Neuronal stem cell (in vitro differentiated cells): Measurements from ENCODE around the gene ZNF787.

Experiments
- DNase-seq: peaks from one replicate; pipeline ENCODE4 v3.0.0-alpha.2; 2013; ENCODE audit warnings: low spot score
- H2AFZ ChIP-seq: one replicate; pipeline ENCODE4 v1.6.1; 2013; ENCODE audit warnings: mild to moderate bottlenecking, low read length, inconsistent platforms
- H2AK5ac ChIP-seq: 2 replicates; pipeline ENCODE4 v1.6.1; 2013; ENCODE audit warnings: low read depth, mild to moderate bottlenecking, inconsistent platforms, low read length, moderate library complexity, mixed read lengths
- H2BK120ac ChIP-seq: 2 replicates; pipeline ENCODE4 v1.6.1; 2013; ENCODE audit warnings: low read depth, mild to moderate bottlenecking, inconsistent platforms, low read length, moderate library complexity, mixed read lengths
- H2BK12ac ChIP-seq: one replicate; pipeline ENCODE4 v1.6.1; 2013; ENCODE audit warnings: low read length, inconsistent platforms
- H2BK15ac ChIP-seq: 2 replicates; pipeline ENCODE4 v1.6.1; 2013; ENCODE audit warnings: mild to moderate bottlenecking, low read length, inconsistent platforms, mixed read lengths
- H2BK5ac ChIP-seq: one replicate; pipeline ENCODE4 v1.6.1; 2013; ENCODE audit warnings: inconsistent platforms, mild to moderate bottlenecking, low read length, moderate library complexity
- H3K14ac ChIP-seq: one replicate; pipeline ENCODE4 v1.6.1; 2013; ENCODE audit warnings: low read length, inconsistent platforms
- H3K18ac ChIP-seq: 2 replicates; pipeline ENCODE4 v1.6.1; 2013; ENCODE audit warnings: low read length, inconsistent platforms
- H3K23ac ChIP-seq: 2 replicates; pipeline ENCODE4 v1.6.1; 2013; ENCODE audit warnings: low read depth, mild to moderate bottlenecking, mixed read lengths, low read length, inconsistent platforms; ENCODE audit not compliant: poor library complexity
- H3K27ac ChIP-seq: replicated peaks from 3 replicates; pipeline ENCODE4 v1.5.1; 2013; ENCODE audit warnings: low read length, inconsistent platforms
- H3K27me3 ChIP-seq, 3 experiments: 2 replicates each; pipeline ENCODE4 v1.6.1; 2013; ENCODE audit warnings: low read length in 3 of 3, mild to moderate bottlenecking in 2 of 3, inconsistent platforms in 1 of 3, low read depth in 1 of 3, mixed read lengths in 1 of 3, moderate library complexity in 1 of 3; ENCODE audit not compliant: control insufficient read depth in 3 of 3, insufficient read depth in 3 of 3
- H3K36me3 ChIP-seq, 2 donors: replicated peaks in 1 of 2; 2 replicates each; pipeline ENCODE4 v1.6.1; 2013; ENCODE audit warnings: low read length in 2 of 2; ENCODE audit not compliant: control insufficient read depth in 2 of 2, insufficient read depth in 2 of 2
- H3K4ac ChIP-seq: 2 replicates; pipeline ENCODE4 v1.6.1; 2013; ENCODE audit warnings: inconsistent platforms, mild to moderate bottlenecking, low read length, moderate library complexity
- H3K4me1 ChIP-seq, 2 donors: 1 replicate in 1 of 2; 2 replicates in 1 of 2; pipeline ENCODE4 v1.6.1; 2013; ENCODE audit warnings: low read length in 2 of 2, low read depth in 1 of 2; ENCODE audit not compliant: control insufficient read depth in 2 of 2, insufficient read depth in 1 of 2
- H3K4me2 ChIP-seq: one replicate; pipeline ENCODE4 v1.6.1; 2013; ENCODE audit warnings: mild to moderate bottlenecking, low read length, inconsistent platforms; ENCODE audit not compliant: insufficient read depth, poor library complexity, severe bottlenecking
- H3K4me3 ChIP-seq, 2 donors: 2 replicates each; pipeline ENCODE4 v1.5.1; 2013; ENCODE audit warnings: low read length in 2 of 2, mild to moderate bottlenecking in 2 of 2, inconsistent platforms in 1 of 2, moderate library complexity in 1 of 2
- H3K79me1 ChIP-seq: one replicate; pipeline ENCODE4 v1.6.1; 2013; ENCODE audit warnings: low read depth, mild to moderate bottlenecking, inconsistent platforms, low read length, moderate library complexity
- H3K9ac ChIP-seq: one replicate; pipeline ENCODE4 v1.6.1; 2013; ENCODE audit warnings: mild to moderate bottlenecking, low read depth, low read length, inconsistent platforms; ENCODE audit not compliant: poor library complexity
- H3K9me3 ChIP-seq, 2 donors: replicated peaks in 1 of 2; 2 replicates each; pipeline versions ENCODE3 to v1.6.1; 2013; ENCODE audit warnings: low read length in 2 of 2, mild to moderate bottlenecking in 2 of 2, inconsistent platforms in 1 of 2, low read depth in 1 of 2, mixed read lengths in 1 of 2, moderate library complexity in 1 of 2; ENCODE audit not compliant: control insufficient read depth in 2 of 2, insufficient read depth in 1 of 2
- H4K8ac ChIP-seq: one replicate; pipeline ENCODE4 v1.6.1; 2013; ENCODE audit warnings: low read depth, mild to moderate bottlenecking, inconsistent platforms, low read length, moderate library complexity
- H4K91ac ChIP-seq: one replicate; pipeline ENCODE4 v1.6.1; 2013; ENCODE audit warnings: low read length, low read depth, mild to moderate bottlenecking, inconsistent platforms; ENCODE audit not compliant: poor library complexity
- WGBS, 2 donors: extraction: QIAGEN DNeasy Blood & Tissue Kit; methylation state at CpG; one replicate each; pipeline ENCODE4 v1.1.7; 2013; ENCODE audit warnings: missing lambda C conversion rate in 2 of 2, mixed read lengths in 1 of 2; ENCODE audit not compliant: insufficient read length in 2 of 2, insufficient replicate concordance in 1 of 2; ENCODE audit errors: extremely low coverage in 2 of 2; 5-methylcytosine and 5-hydroxymethylcytosine counted together

The ZNF787 gene

GRCh38 chr19:56148096-56148495 is 27.0 kb upstream of the ZNF787 start:
- H3K9ac ChIP-seq, result peak overlapping the region; percentile 44
- H3K4ac ChIP-seq, result no peak overlapping the region
- H2AFZ ChIP-seq, result no peak overlapping the region
- no peak overlapping the region for H2BK15ac ChIP-seq
- H3K27me3 ChIP-seq, result no peaks in the 10 kb centered on the region
- peak overlapping the region; percentile 18 for H3K18ac ChIP-seq
- H2BK120ac ChIP-seq, result no peak overlapping the region
- H2AK5ac ChIP-seq, result no peak overlapping the region
- no peak overlapping the region for H2BK5ac ChIP-seq
- H4K8ac ChIP-seq, result no peak overlapping the region
- no peak overlapping the region for H3K27ac ChIP-seq
- no peak for DNase-seq
- no peak overlapping the region for H3K4me3 ChIP-seq
- H3K14ac ChIP-seq, result no peak overlapping the region
- no peak overlapping the region for H4K91ac ChIP-seq
- no peak overlapping the region for H2BK12ac ChIP-seq
- H3K23ac ChIP-seq, result peak overlapping the region; percentile 6
- peaks cover 20 to 42% of the 10 kb centered on the region in 2 donors for H3K36me3 ChIP-seq
- WGBS, 2 donors, result no CpG with 5 or more reads among the region's 15 CpGs
- H3K79me1 ChIP-seq, result peaks cover 15% of the 10 kb centered on the region
- no peak overlapping the region for H3K4me2 ChIP-seq
- peaks cover 0 to 3% of the 10 kb centered on the region in 2 donors for H3K9me3 ChIP-seq
- H3K4me1 ChIP-seq, result peaks cover 3 to 10% of the 10 kb centered on the region in 2 donors

GRCh38 chr19:56147307-56147706 is 26.2 kb upstream of the ZNF787 start:
- WGBS, 2 donors, result no CpG with 5 or more reads among the region's 22 CpGs
- Histone ChIP-seq H2AK5ac (peak overlapping the region; percentile 37), H3K9ac (peak overlapping the region; percentile 60), H4K8ac (no peak overlapping the region), H3K18ac (no peak overlapping the region), H2BK12ac (no peak overlapping the region), H4K91ac (no peak overlapping the region), H3K27ac (no peak overlapping the region), H3K36me3 (peaks cover 22 to 49% of the 10 kb centered on the region in 2 donors), H2BK5ac (no peak overlapping the region), H3K9me3 (peaks cover 0 to 3% of the 10 kb centered on the region in 2 donors), H3K4me2 (no peak overlapping the region), H2BK120ac (no peak overlapping the region), H3K23ac (no peak overlapping the region), H3K14ac (no peak overlapping the region), H3K4me3 (peak overlapping the region in 1 of 2 donors; percentile 28), H3K4ac (no peak overlapping the region), H3K27me3 (no peaks in the 10 kb centered on the region), H3K4me1 (peaks cover 0 to 8% of the 10 kb centered on the region in 2 donors), H2AFZ (no peak overlapping the region), H2BK15ac (no peak overlapping the region), H3K79me1 (peaks cover 15% of the 10 kb centered on the region)
- no peak for DNase-seq

GRCh38 chr19:56146904-56147303 is 25.8 kb upstream of the ZNF787 start:
- no peak overlapping the region for H3K14ac ChIP-seq
- WGBS, 2 donors, result no CpG with 5 or more reads among the region's 31 CpGs
- no peak overlapping the region for H3K4me2 ChIP-seq
- peaks cover 15% of the 10 kb centered on the region for H3K79me1 ChIP-seq
- H3K4ac ChIP-seq, result no peak overlapping the region
- no peak overlapping the region for H3K23ac ChIP-seq
- H2BK15ac ChIP-seq, result no peak overlapping the region
- no peak overlapping the region for H3K18ac ChIP-seq
- no peak overlapping the region for H2BK12ac ChIP-seq
- H4K8ac ChIP-seq, result no peak overlapping the region
- H3K4me1 ChIP-seq, result peaks cover 3 to 11% of the 10 kb centered on the region in 2 donors
- no peak overlapping the region for H2AFZ ChIP-seq
- no peaks in the 10 kb centered on the region for H3K27me3 ChIP-seq
- H3K9me3 ChIP-seq, result peaks cover 0 to 3% of the 10 kb centered on the region in 2 donors
- DNase-seq, result no peak
- no peak overlapping the region for H2AK5ac ChIP-seq
- H4K91ac ChIP-seq, result no peak overlapping the region
- H3K9ac ChIP-seq, result peak overlapping the region; percentile 3
- no peak overlapping the region for H2BK5ac ChIP-seq
- no peak overlapping the region for H2BK120ac ChIP-seq
- H3K36me3 ChIP-seq, result peaks cover 22 to 49% of the 10 kb centered on the region in 2 donors
- H3K4me3 ChIP-seq, result no peak overlapping the region
- no peak overlapping the region for H3K27ac ChIP-seq

- H2AFZ ChIP-seq, result no peak overlapping the region
- peaks cover 0 to 3% of the 10 kb centered on the region in 2 donors for H3K9me3 ChIP-seq
- H3K27ac ChIP-seq, result no peak overlapping the region
- no peak overlapping the region for H3K18ac ChIP-seq
- H3K36me3 ChIP-seq, result peaks cover 22 to 49% of the 10 kb centered on the region in 2 donors
- no peak for DNase-seq
- no peak overlapping the region for H2BK12ac ChIP-seq
- H3K4me3 ChIP-seq, result no peak overlapping the region
- H3K4me2 ChIP-seq, result no peak overlapping the region
- no peak overlapping the region for H3K23ac ChIP-seq
- no peak overlapping the region for H4K8ac ChIP-seq
- no peak overlapping the region for H2AK5ac ChIP-seq
- H3K9ac ChIP-seq, result no peak overlapping the region
- H3K27me3 ChIP-seq, result no peaks in the 10 kb centered on the region
- WGBS, 2 donors, result no CpG with 5 or more reads among the region's 10 CpGs
- H2BK120ac ChIP-seq, result no peak overlapping the region
- H2BK15ac ChIP-seq, result no peak overlapping the region
- peaks cover 15% of the 10 kb centered on the region for H3K79me1 ChIP-seq
- no peak overlapping the region for H3K4ac ChIP-seq
- no peak overlapping the region for H3K14ac ChIP-seq
- no peak overlapping the region for H4K91ac ChIP-seq
- no peak overlapping the region for H2BK5ac ChIP-seq
- H3K4me1 ChIP-seq, result peaks cover 4 to 13% of the 10 kb centered on the region in 2 donors
Measured at GRCh38 chr19:56145698-56146097, 24.6 kb upstream of the ZNF787 start.
